Measurements from ENCODE around the gene LRCOL1.

The LRCOL1 gene

DNA sequence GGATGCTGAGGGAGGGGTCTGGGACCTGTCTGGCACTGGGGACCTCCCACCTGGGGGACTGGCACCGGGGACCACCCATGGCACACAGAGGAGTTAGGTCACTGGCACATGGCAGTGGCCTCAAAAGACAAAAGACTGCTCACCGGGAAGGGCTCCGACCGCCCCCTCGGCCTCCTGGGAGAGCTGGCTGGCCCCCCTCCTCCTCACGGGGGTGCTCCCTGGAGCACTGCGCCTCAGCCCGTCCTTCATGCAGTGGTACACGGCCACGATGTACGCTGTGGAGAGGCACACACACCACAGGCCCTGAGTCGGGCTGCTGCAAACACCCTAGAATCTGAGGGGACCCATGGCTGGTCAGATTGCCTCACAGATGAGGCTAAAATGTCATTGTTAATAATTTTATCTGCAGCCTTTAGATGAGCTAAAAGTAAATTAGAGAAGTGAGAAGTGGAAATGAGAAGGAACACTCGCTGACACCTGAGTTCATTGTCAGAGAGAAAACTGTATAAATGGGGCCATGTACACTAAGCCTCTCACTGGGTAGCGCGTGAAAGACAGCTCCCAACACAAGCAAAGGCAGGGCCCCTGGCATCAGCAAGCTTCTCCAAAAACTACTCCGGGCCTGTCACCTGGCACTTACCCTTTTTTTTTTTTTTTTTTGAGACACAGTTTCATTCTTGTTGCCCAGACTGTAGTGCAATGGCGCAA is 22.3 kb upstream of the LRCOL1 start:
- Histone ChIP-seq H3K4me3 (ENCODE audit: low read length) (peak overlapping the region; percentile 47), H4K20me1 (ENCODE audit: insufficient read depth, low read length) (no peaks in the 10 kb centered on the region), H3K27me3 (ENCODE audit: low read depth, low read length) (no peaks in the 10 kb centered on the region), H2AFZ (ENCODE audit: low read depth, low read length) (no peak overlapping the region), H3K4me1 (ENCODE audit: low read length) (peaks cover 46% of the 10 kb centered on the region), H3K36me3 (replicated peaks; ENCODE audit: low read depth, low read length) (peaks cover 75% of the 10 kb centered on the region), H3K4me2 (ENCODE audit: low read length) (peak overlapping the region; percentile 94), H3K9me3 (ENCODE audit: insufficient read depth, low read length) (no peaks in the 10 kb centered on the region), H3K79me2 (ENCODE audit: low read length) (no peaks in the 10 kb centered on the region; the same call in 1 of the 2 replicates), H3K9ac (ENCODE audit: low read length) (peak overlapping the region; percentile 76; the same call in 1 of the 2 replicates), H3K27ac (ENCODE audit: low read length) (peak overlapping the region; percentile 99)
- no peak for TF ChIP-seq EZH2phosphoT487 (IDR thresholded peaks at IDR 0.05; ENCODE audit: low read depth)
- TF ChIP-seq, protein P1, sequence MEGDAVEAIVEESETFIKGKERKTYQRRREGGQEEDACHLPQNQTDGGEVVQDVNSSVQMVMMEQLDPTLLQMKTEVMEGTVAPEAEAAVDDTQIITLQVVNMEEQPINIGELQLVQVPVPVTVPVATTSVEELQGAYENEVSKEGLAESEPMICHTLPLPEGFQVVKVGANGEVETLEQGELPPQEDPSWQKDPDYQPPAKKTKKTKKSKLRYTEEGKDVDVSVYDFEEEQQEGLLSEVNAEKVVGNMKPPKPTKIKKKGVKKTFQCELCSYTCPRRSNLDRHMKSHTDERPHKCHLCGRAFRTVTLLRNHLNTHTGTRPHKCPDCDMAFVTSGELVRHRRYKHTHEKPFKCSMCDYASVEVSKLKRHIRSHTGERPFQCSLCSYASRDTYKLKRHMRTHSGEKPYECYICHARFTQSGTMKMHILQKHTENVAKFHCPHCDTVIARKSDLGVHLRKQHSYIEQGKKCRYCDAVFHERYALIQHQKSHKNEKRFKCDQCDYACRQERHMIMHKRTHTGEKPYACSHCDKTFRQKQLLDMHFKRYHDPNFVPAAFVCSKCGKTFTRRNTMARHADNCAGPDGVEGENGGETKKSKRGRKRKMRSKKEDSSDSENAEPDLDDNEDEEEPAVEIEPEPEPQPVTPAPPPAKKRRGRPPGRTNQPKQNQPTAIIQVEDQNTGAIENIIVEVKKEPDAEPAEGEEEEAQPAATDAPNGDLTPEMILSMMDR (IDR thresholded peaks at IDR 0.05; ENCODE audit: low read depth, low read length), result no peak

DNA sequence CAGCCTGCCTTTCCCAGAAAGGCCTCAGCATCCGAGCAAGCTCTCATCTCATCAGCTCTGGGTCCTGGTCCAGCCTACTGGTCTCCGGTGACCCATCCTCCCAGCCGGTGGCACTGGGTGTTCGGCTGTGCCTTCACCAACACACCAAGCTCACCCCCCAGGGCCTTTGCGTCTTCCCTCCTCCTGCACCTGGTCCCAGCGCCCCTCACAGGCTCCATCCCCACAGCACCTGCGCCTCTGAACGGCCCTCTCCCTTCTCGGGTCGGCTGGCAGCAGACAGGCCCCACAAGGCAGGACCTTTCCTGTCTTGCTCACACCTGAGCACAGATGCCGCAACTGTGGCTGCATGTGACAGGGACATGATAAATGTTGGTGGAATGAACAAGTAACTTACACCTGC is 21.3 kb upstream of the LRCOL1 start:
- Histone ChIP-seq H3K4me2 (ENCODE audit: low read length) (peak overlapping the region; percentile 94; the same call in 1 of the 2 replicates), H3K4me1 (ENCODE audit: low read length) (peaks cover 46% of the 10 kb centered on the region), H3K4me3 (ENCODE audit: low read length) (no peak overlapping the region), H3K27me3 (ENCODE audit: low read depth, low read length) (no peaks in the 10 kb centered on the region), H2AFZ (ENCODE audit: low read depth, low read length) (no peak overlapping the region), H3K36me3 (replicated peaks; ENCODE audit: low read depth, low read length) (peaks cover 64% of the 10 kb centered on the region), H3K79me2 (ENCODE audit: low read length) (no peaks in the 10 kb centered on the region; the same call in 1 of the 2 replicates), H3K9ac (ENCODE audit: low read length) (no peak overlapping the region), H4K20me1 (ENCODE audit: insufficient read depth, low read length) (no peaks in the 10 kb centered on the region), H3K9me3 (ENCODE audit: insufficient read depth, low read length) (no peaks in the 10 kb centered on the region), H3K27ac (ENCODE audit: low read length) (no peak overlapping the region)
- no peak for TF ChIP-seq EZH2phosphoT487 (IDR thresholded peaks at IDR 0.05; ENCODE audit: low read depth)
- TF ChIP-seq, protein P1 (IDR thresholded peaks at IDR 0.05; ENCODE audit: low read depth, low read length), result no peak

- Histone ChIP-seq H3K4me3 (ENCODE audit: low read length) (no peak overlapping the region), H3K79me2 (ENCODE audit: low read length) (no peaks in the 10 kb centered on the region; the same call in 1 of the 2 replicates), H3K4me1 (ENCODE audit: low read length) (peaks cover 42% of the 10 kb centered on the region), H2AFZ (ENCODE audit: low read depth, low read length) (no peak overlapping the region), H3K9me3 (ENCODE audit: insufficient read depth, low read length) (no peaks in the 10 kb centered on the region), H3K4me2 (ENCODE audit: low read length) (no peak overlapping the region), H3K36me3 (replicated peaks; ENCODE audit: low read depth, low read length) (peaks cover 61% of the 10 kb centered on the region), H3K9ac (ENCODE audit: low read length) (no peak overlapping the region), H4K20me1 (ENCODE audit: insufficient read depth, low read length) (no peaks in the 10 kb centered on the region), H3K27me3 (ENCODE audit: low read depth, low read length) (no peaks in the 10 kb centered on the region), H3K27ac (ENCODE audit: low read length) (no peak overlapping the region)
- TF ChIP-seq, protein P1 (IDR thresholded peaks at IDR 0.05; ENCODE audit: low read depth, low read length), result no peak
- TF ChIP-seq EZH2phosphoT487 (IDR thresholded peaks at IDR 0.05; ENCODE audit: low read depth), result no peak
Measured at GRCh38 chr12:132630672-132631071, 20.3 kb upstream of the LRCOL1 start.

DNA sequence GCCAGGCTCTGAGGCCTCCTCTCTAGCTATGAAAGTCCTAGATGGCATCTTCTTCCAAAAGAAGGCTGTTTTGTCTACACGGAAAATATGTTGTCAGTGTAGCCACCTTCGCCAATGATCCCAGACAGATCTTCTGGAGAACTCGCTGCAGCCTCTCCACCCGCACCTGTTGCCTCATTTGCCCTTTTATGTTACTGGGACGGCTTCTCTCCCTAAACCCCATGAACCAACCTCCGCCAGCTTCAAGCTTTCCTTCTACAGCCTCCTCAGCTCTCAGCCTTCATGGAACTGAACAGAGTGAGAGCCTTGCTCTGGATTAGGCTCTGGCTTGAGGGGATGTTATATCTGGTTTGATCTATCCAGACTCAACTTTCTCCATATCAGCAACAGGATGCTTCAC is 18.9 kb upstream of the LRCOL1 start:
- Histone ChIP-seq H3K27me3 (ENCODE audit: low read depth, low read length) (no peaks in the 10 kb centered on the region), H3K79me2 (ENCODE audit: low read length) (no peaks in the 10 kb centered on the region), H3K4me2 (ENCODE audit: low read length) (no peak overlapping the region), H3K36me3 (replicated peaks; ENCODE audit: low read depth, low read length) (peaks cover 52% of the 10 kb centered on the region), H3K4me3 (ENCODE audit: low read length) (no peak overlapping the region), H4K20me1 (ENCODE audit: insufficient read depth, low read length) (no peaks in the 10 kb centered on the region), H2AFZ (ENCODE audit: low read depth, low read length) (no peak overlapping the region), H3K4me1 (ENCODE audit: low read length) (peaks cover 29% of the 10 kb centered on the region), H3K27ac (ENCODE audit: low read length) (no peak overlapping the region), H3K9ac (ENCODE audit: low read length) (no peak overlapping the region), H3K9me3 (ENCODE audit: insufficient read depth, low read length) (no peaks in the 10 kb centered on the region)
- TF ChIP-seq, protein P1 (IDR thresholded peaks at IDR 0.05; ENCODE audit: low read depth, low read length), result no peak
- no peak for TF ChIP-seq EZH2phosphoT487 (IDR thresholded peaks at IDR 0.05; ENCODE audit: low read depth)
